ENCODE measurements around the gene MRPL51. TPM values are rescaled to one million over a fixed set of nuclear protein-coding genes. Genes with fewer than 3 reads are reported as not detected.

MRPL51 gene
- total RNA-seq, 1 donor from 2014 or later, result 59.9 TPM

Other genes with a start within 250 kb of the MRPL51 start
- gene PLEKHG6, start 182.6 kb downstream of the MRPL51 start, total RNA-seq, result 5.4 TPM
- gene TNFRSF1A, start 151.2 kb downstream of the MRPL51 start, total RNA-seq, result 69.2 TPM
- 10.2 TPM for gene SCNN1A, start 117.7 kb downstream of the MRPL51 start, total RNA-seq
- gene LTBR, start 109.1 kb downstream of the MRPL51 start, total RNA-seq, result 28.2 TPM
- gene CD27, start 48.3 kb downstream of the MRPL51 start, total RNA-seq, result 0.20 TPM
- gene TAPBPL, start 41.2 kb downstream of the MRPL51 start, total RNA-seq, result 8.3 TPM
- 7.0 TPM for gene VAMP1, start 22.6 kb downstream of the MRPL51 start, total RNA-seq
- gene NCAPD2, start 840 bp upstream of the MRPL51 start, total RNA-seq, result 29.6 TPM
- 1,424 TPM for gene GAPDH, start 41.3 kb upstream of the MRPL51 start, total RNA-seq
- gene IFFO1, start 62.8 kb upstream of the MRPL51 start, total RNA-seq, result 8.5 TPM
- 11.5 TPM for gene NOP2, start 75.0 kb upstream of the MRPL51 start, total RNA-seq
- gene CHD4, start 114.1 kb upstream of the MRPL51 start, total RNA-seq, result 161 TPM
- gene LPAR5, start 142.7 kb upstream of the MRPL51 start, total RNA-seq, result 1.7 TPM
- gene ACRBP, start 154.2 kb upstream of the MRPL51 start, total RNA-seq, result 0.99 TPM
- gene ING4, start 169.9 kb upstream of the MRPL51 start, total RNA-seq, result 45.6 TPM
- 17.4 TPM for gene ZNF384, start 196.1 kb upstream of the MRPL51 start, total RNA-seq
- gene PIANP, start 207.6 kb upstream of the MRPL51 start, total RNA-seq, result 0.10 TPM
- 24.4 TPM for gene COPS7A, start 230.8 kb upstream of the MRPL51 start, total RNA-seq